Inferior parietal cortex (tissue), 1 donor: ENCODE measurements around the gene TMEM256.

Experiments
- DNase-seq: peaks from one replicate; pipeline ENCODE4 v3.0.0-alpha.2; 2016; ENCODE audit errors: extremely low spot score

TMEM256 gene

GRCh38 chr17:7408252-7408727 is 4.4 kb upstream of the TMEM256 start:
- no peak for DNase-seq

DNA sequence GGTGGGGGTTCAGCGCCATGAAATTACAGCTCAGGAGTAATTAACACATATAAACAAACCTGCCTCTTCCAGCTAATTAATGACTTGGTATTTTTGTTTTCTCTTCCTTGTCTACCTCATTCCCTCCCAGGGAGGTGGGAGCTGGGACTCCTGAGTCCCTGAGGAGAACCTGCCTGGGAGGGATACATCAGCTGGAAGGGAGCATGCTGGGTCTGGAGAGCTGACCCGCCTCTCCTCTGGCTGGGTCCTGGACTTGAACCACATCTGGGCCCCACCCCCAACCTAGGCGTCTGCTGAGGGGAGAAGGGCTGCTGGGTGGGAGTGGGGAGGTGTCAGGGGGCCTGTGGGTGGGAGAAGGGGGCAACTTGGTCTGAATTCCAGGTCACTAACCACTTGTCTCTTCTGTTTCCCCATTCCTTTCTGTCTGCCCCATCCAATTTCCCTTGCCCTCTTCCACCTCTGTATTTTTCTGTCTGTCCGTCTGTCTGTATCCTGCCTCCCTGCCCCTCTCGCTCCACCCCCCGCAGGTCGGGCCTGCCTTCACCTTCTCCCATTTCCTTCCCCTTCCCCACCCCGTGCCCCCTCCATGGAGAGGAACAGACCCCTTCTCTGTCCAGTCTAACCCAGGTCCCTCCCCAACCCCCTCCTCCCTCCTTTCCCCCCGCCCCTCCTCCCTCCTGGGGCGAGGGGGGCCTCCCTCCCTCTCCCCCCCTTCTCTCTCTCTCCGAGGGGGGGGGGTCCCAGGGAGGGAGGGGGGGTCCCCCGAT is 3.8 kb upstream of the TMEM256 start, which contains the start of gene NLGN2:
TSS of gene NLGN2 (plus strand) at position 361 of the 767 bp plus-strand sequence. CDS start 411 bp downstream, outside the sequence.
- no peak for DNase-seq

GRCh38 chr17:7407082-7407481 is 3.2 kb upstream of the TMEM256 start:
- no peak for DNase-seq

DNA sequence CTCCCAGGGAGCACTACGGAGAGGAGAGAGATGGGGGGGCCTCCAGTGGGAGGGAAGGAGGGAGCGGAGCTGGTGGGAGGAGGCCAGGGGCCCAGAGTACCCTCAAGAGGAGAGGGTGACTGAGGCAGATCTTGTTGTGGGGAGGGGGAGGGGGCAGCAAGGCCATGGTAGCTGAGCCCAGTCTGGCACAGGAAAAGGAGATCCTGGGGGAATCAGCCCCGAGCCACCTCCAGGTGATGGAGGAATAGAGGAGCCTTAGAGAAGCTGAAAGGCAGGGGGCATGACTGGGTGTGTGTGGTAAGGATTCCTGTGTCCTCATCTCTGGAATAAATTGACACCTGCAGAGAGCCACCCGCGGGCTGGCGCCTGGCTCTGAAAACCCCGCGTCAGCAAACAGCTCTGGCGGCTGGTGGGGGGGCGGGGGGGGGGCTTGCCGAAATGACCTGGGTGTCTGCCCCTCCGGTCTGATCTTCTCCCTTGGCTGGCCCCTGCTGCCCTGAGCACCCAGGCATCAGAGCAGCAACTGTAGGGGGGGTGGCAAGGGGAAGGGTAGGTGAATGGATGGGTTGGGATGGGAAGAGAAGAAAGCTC is 2.4 kb upstream of the TMEM256 start:
- DNase-seq = no peak

DNA sequence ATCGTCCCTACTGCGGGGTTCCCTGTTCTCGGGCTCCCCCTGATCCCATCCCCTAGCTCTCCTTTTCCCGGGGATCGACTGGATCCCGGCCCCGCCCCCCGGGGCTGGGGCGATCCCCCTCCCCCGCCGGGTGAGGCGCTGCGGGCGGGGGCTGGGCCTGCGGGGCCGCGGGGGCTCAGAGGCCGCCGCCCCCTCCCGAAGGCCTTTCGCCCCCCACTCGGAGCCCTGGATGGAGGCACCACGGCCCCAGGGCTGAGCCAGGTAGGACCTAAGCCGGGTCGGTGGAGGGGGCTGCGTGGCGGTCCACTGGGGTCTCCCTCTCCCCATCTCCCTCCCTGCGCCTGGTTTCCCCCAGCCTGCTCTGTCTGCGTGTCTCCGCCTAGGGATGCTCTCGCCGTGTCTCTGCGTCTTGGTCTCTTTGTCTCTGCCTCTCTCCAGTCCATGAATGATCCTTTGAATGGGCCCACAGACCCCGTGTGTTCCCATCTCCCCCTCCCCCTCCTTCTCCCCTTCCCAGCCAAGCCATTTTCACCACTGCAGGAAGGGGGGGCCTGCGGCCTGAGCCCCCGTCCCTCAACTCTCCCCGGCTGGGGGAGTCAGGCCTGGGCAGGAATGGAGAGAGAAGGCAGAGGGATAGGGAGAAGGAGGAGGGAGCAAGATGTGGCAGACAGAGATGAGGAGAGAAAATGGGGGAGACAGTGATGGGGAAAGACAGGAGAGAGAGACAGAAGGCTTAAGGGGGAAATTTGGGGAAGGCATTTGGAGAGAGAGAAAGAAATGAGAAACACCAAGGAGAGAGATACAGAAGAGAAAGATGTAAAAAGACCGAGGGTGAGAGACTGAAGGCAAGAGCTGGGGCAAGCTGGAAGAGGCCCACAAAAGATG is 1.7 kb upstream of the TMEM256 start:
- peak; percentile 12 for DNase-seq

- no peak for DNase-seq
Measured at GRCh38 chr17:7404737-7405349, 946 bp upstream of the TMEM256 start.

DNA sequence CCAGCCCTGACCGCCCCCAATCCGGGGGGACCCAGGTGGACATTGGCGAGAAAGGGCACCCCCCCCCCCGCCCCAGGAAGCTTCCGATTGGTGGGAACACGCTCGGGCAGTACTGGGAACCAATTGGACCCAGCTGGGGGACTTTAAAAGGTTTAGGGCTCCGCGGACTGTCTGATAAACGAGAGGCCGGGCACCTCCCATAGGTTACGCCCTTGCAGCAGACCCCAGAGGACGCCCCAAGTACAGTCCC is 245 bp downstream of the TMEM256 start:
- DNase-seq = no peak

DNA sequence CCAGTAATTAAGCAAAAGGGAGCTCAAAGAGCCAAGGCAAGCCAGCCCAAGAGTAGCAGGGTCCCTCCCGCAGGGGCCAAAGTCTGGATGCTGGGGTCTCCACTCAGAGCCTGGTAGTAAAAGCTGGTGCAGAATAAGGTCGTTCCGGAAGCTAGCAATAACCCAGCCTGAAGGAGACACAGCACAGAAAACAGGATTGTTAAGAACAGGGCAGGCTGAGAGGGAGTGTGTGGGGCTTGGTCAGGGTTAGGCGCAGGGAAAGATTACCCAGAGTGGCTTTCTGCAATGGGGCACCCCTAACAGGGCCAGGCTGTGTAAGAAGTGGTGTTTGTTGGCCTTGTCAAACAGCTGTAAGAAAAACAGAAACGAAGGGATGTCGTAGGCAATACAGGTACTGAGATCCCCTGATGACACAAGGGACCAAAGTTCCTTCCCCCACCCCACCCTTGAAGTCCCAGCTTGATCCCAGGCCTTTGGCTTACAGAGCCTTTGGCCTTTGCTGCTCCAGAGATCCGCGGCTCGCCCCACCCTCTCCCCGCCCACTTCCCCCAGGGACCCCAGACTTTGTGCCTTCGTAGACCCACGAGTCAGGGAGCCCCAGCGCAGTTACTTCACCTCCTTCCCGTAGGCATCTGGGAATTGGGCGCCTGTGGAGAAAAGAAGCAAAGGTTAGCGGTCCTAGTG is 712 bp downstream of the TMEM256 start:
- no peak for DNase-seq

- no peak for DNase-seq
Measured at GRCh38 chr17:7398612-7399011, 5.3 kb downstream of the TMEM256 start.

DNA sequence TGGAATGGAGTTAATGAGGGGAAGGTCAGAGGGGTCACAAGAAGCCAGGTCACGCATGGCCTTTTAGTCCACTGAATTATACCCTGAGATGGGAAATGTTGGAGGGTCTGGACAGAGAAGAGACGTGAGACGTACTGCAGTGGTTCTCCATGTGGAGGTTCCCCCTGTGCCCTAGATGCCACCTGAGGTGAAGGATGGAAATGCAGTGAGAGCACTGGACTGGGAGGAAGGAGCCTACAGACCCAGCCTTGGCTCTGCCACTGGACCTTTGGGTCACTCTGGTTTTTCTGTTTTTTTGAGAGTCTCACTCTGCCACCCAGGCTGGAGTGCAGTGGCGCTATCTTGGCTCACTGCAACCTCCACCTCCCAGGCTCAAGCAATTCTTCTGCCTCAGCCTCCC is 7.8 kb downstream of the TMEM256 start:
- no peak for DNase-seq

DNA sequence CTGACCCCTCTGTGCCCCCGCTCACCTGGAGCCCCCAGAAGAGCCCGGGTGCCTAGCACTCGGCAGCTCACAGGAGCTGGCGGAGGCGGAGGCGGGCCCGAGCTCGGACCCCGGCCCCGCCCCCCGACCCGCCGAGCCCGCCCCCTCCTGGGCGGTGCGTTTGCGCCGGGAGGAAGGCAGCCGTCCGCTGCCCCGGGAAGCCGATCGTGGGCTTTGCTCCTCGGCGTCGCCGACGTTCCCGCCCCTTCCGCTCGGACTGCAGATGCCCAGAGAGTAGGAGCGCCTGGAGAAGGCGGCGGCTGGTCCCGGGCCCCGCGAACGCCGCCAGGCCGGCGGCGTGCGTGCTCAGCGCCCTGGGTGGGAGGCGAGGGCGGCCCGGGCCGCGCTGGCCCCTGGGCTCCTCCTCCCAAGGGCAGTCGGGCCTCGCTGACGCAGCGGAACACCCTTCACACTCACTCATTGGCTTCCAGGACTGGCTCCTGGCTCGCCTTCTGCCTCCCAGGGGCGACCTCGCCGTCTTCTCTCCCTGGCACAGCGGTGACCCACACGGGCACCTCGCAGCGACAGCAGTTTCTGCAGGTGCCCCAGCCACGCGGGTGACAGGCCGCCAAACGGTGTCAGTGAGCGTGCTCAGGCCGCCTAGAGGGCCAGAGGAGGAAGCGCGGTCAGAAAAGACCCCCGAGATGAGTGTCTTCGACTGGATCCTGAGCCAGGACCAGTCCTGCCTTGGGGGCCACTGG is 9.3 kb downstream of the TMEM256 start, which contains the start of gene PLSCR3:
TSS of gene PLSCR3 (minus strand) at position 74 of the 740 bp plus-strand sequence. CDS start 415 bp downstream, outside the sequence.
- DNase-seq = peak; percentile 69

- no peak for DNase-seq
Measured at GRCh38 chr17:7393613-7394451, 10.1 kb downstream of the TMEM256 start.

- no peak for DNase-seq
Measured at GRCh38 chr17:7392696-7393612, 10.9 kb downstream of the TMEM256 start.

DNA sequence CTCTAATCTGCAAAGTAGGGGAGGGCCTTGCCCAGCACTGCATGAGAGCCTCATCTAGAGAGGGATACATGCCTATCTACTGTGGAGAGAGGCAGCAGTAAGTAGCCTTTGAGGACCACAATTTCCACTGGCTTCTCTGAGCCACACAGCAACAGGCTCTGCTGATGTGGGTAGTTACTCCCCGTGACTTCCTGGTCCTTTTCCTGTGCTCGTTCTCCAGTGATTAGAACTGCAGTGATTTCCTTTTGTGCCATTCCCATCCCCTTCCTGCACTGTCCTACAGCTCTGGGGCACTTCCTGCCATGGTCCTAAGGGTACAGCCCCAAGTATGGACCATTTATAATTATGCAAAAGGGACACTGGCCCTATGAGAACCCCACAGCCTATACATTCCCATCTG is 12.6 kb downstream of the TMEM256 start:
- DNase-seq = no peak

DNA sequence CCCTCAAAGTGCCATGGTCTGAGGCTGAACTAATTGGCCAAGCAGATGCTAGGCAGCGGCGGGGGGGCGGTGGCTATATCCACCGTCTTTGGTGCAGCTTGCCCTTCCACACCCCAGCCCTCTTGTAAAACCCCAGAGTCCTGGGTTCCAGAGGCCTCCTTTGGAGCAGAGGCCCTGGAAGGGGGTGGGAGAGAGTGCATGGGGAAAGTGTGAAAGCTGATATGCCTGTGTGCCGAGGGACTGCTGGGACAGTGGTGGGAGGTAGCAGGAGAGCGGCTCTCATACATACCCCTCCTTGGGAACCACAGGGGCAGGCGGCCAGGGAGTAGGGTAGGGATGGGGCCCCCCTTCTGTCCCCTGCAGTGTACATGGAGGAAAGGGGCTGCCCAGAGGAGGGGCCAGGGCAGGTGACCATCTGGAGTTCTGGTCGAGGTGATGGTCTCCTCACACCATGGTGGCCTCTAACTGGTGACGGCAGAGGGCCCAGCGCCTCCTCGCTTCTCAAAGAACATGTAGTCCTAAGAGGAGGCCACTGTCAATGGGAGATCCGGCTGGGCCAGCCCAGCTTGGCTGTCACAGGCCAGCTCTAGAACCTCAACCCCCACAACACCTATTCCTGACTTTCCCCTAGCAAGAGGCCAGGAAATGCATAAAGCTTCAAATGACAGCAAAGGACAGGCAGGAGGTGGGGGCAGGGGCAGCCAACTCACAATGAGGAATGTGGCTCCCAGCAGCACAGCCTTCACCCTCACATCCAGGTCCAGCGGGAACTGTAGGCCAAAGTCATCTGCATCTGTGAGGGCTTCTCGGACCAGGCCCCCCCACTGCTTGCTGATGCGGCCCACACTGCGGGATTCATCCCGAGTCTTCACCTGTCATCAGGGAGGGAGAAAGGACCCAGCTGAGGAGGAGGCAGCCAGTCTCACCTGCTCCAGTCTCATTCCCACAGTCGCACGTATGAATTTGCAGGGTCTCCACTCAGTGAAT is 13.7 kb downstream of the TMEM256 start:
- no peak for DNase-seq

DNA sequence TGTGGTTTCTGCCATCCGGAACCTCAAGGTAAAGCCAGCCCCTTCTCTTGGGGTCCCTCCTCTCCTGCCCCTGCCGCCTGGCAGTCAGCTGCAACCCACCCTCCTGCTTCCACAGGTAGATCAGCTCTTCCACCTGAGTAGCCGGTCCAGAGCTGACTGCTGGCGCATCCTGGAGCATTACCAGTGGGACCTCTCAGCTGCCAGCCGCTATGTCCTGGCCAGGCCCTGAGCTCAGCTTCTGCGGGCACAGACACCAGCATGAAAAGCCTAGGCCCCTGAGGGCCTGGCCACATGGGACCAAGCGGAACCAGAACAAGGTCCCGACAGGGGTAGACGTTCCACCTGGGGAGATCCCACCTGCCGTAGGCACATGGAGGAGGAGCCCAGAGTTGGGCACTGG is 15.0 kb downstream of the TMEM256 start:
- no peak for DNase-seq

- no peak for DNase-seq
Measured at GRCh38 chr17:7384489-7385081, 19.3 kb downstream of the TMEM256 start.
